Left hindlimb (tissue), 1 donor: ENCODE data around the gene SLC1A5.
"Not testable (repeated sequence)": the region's sequence is repeated elsewhere in the genome, so short reads cannot be mapped to it uniquely, and the experiment has no call there.

Experiments
- DNase-seq: peaks from one replicate; pipeline ENCODE4 v3.0.0-alpha.2; 2018

Gene SLC1A5

GRCh38 chr19:46797881-46798280 lies 9.5 kb upstream of the SLC1A5 start:
- DNase-seq = no peak

- no peak for DNase-seq
Measured at GRCh38 chr19:46791944-46792343, 3.5 kb upstream of the SLC1A5 start.

GRCh38 chr19:46789371-46789770 lies 977 bp upstream of the SLC1A5 start:
- no peak for DNase-seq

GRCh38 chr19:46788968-46789338 lies 559 bp upstream of the SLC1A5 start:
- no peak for DNase-seq

- peak; percentile 63 for DNase-seq
Measured at GRCh38 chr19:46787331-46788261, 798 bp downstream of the SLC1A5 start.

GRCh38 chr19:46787040-46787330 lies 1.4 kb downstream of the SLC1A5 start:
- DNase-seq = no peak

GRCh38 chr19:46786236-46787039 lies 2.0 kb downstream of the SLC1A5 start:
- peak; percentile 84 for DNase-seq

- DNase-seq = no peak
Measured at GRCh38 chr19:46785980-46786235, 2.5 kb downstream of the SLC1A5 start.

- DNase-seq = no peak
Measured at GRCh38 chr19:46785054-46785979, 3.1 kb downstream of the SLC1A5 start.

- peak; percentile 74 for DNase-seq
Measured at GRCh38 chr19:46784262-46785053, 3.9 kb downstream of the SLC1A5 start.

GRCh38 chr19:46783670-46784069 lies 4.7 kb downstream of the SLC1A5 start:
- no peak for DNase-seq

- no peak for DNase-seq
Measured at GRCh38 chr19:46782355-46783019, 5.9 kb downstream of the SLC1A5 start.

- not testable (repeated sequence) for DNase-seq
Measured at GRCh38 chr19:46777956-46778645, 10.3 kb downstream of the SLC1A5 start.

GRCh38 chr19:46776927-46777911 lies 11.2 kb downstream of the SLC1A5 start:
- no peak for DNase-seq

- DNase-seq = no peak
Measured at GRCh38 chr19:46775642-46776258, 12.6 kb downstream of the SLC1A5 start.

GRCh38 chr19:46773018-46773399 lies 15.4 kb downstream of the SLC1A5 start:
- DNase-seq = no peak

GRCh38 chr19:46772170-46773017 lies 16.0 kb downstream of the SLC1A5 start:
- DNase-seq = no peak

- not testable (repeated sequence) for DNase-seq
Measured at GRCh38 chr19:46768746-46769145, 19.6 kb downstream of the SLC1A5 start.
